Neural crest cell (in vitro differentiated cells): ENCODE data around the gene VSX2. TPM values are rescaled to one million over a fixed set of nuclear protein-coding genes. Genes with fewer than 3 reads are reported as not detected.

Experiments
- DNase-seq: peaks from one replicate; pipeline ENCODE4 v3.0.0; 2021; ENCODE audit warnings: low read depth, mixed read lengths, low spot score
- H3K27ac Mint-ChIP-seq: one replicate; pipeline ENCODE4 v1.8.0; 2021; ENCODE audit warnings: mild to moderate bottlenecking, mixed read lengths; ENCODE audit not compliant: unreplicated experiment
- H3K27me3 Mint-ChIP-seq: 2 replicates; pipeline ENCODE4 v1.8.0; 2021; ENCODE audit warnings: low read depth, mild to moderate bottlenecking, mixed read lengths
- H3K36me3 Mint-ChIP-seq: 2 replicates; pipeline ENCODE4 v1.8.0; 2021; ENCODE audit warnings: low read depth, mild to moderate bottlenecking, mixed read lengths
- H3K4me1 Mint-ChIP-seq: 2 replicates; pipeline ENCODE4 v1.8.0; 2021; ENCODE audit warnings: mixed read lengths
- H3K4me3 Mint-ChIP-seq: one replicate; pipeline ENCODE4 v1.8.0; 2021; ENCODE audit warnings: mild to moderate bottlenecking, mixed read lengths
- H3K9me3 Mint-ChIP-seq: 2 replicates; pipeline ENCODE4 v1.8.0; 2021; ENCODE audit warnings: mixed read lengths
- total RNA-seq: library from RNA; stranded (reverse); gene quantifications from 2 replicates; pipeline ENCODE4 v1.2.1, GENCODE V29; 2021
- TF ChIP-seq, protein P1 (sequence below): fragments of 200-600 bp; sonication (generic); conservative IDR thresholded peaks from 2 replicates; pipeline ENCODE4 v1.5.0; 2021; ENCODE audit warnings: antibody characterized with exemption, mild to moderate bottlenecking

VSX2 gene
- total RNA-seq, 1 donor from 2014 or later, result 0.89 TPM

DNA sequence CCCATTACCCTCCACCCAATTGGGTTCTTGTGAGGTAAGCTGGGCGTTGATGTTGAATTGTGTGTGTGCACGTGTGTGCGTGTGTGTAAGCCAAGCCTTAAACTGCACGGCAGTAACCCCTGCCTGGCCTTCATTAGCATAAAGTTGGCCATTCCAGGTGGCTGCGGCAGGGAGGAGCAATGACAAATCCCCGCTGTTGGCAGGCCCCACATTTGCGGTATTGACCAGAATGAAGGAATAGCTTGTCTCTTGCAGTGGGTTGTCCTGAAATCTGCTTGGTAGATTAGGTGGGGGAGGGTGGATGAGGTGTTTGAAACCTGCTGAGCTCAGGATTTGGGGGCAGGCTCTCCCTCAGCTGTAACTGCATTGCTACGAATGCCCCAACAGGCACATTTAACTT is 7.3 kb downstream of the VSX2 start:
- Mint-ChIP-seq H3K4me3 (no peak overlapping the region), H3K27ac (no peak overlapping the region), H3K4me1 (peaks cover 10% of the 10 kb centered on the region), H3K27me3 (peaks cover 70% of the 10 kb centered on the region), H3K36me3 (no peaks in the 10 kb centered on the region), H3K9me3 (no peaks in the 10 kb centered on the region)
- TF ChIP-seq, protein P1, sequence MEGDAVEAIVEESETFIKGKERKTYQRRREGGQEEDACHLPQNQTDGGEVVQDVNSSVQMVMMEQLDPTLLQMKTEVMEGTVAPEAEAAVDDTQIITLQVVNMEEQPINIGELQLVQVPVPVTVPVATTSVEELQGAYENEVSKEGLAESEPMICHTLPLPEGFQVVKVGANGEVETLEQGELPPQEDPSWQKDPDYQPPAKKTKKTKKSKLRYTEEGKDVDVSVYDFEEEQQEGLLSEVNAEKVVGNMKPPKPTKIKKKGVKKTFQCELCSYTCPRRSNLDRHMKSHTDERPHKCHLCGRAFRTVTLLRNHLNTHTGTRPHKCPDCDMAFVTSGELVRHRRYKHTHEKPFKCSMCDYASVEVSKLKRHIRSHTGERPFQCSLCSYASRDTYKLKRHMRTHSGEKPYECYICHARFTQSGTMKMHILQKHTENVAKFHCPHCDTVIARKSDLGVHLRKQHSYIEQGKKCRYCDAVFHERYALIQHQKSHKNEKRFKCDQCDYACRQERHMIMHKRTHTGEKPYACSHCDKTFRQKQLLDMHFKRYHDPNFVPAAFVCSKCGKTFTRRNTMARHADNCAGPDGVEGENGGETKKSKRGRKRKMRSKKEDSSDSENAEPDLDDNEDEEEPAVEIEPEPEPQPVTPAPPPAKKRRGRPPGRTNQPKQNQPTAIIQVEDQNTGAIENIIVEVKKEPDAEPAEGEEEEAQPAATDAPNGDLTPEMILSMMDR, result no peak
- DNase-seq, result no peak

DNA sequence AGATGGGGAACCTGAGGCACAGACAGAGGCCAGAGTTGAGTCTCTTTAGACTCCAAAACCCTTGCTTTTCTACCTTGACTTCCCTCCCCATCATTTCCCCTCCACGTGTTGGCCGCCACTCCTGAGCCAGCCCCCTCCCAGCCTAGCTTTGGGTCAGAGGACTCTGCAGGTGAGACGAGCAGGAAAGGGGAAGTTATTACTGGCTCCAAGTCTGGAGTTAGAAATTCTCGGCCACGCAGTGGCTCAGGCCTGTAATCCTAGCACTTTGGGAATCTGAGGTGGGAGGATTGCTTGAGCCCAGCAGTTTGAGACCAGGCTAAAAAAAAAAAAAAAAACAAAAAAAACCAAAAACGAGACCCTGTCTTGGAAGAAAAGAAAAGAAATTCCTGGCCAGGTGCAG is 8.8 kb downstream of the VSX2 start:
- Mint-ChIP-seq H3K4me1 (peaks cover 6% of the 10 kb centered on the region), H3K36me3 (no peaks in the 10 kb centered on the region), H3K27ac (no peak overlapping the region), H3K27me3 (peaks cover 62% of the 10 kb centered on the region), H3K4me3 (no peak overlapping the region), H3K9me3 (no peaks in the 10 kb centered on the region)
- TF ChIP-seq, protein P1, result no peak
- DNase-seq, result no peak

DNA sequence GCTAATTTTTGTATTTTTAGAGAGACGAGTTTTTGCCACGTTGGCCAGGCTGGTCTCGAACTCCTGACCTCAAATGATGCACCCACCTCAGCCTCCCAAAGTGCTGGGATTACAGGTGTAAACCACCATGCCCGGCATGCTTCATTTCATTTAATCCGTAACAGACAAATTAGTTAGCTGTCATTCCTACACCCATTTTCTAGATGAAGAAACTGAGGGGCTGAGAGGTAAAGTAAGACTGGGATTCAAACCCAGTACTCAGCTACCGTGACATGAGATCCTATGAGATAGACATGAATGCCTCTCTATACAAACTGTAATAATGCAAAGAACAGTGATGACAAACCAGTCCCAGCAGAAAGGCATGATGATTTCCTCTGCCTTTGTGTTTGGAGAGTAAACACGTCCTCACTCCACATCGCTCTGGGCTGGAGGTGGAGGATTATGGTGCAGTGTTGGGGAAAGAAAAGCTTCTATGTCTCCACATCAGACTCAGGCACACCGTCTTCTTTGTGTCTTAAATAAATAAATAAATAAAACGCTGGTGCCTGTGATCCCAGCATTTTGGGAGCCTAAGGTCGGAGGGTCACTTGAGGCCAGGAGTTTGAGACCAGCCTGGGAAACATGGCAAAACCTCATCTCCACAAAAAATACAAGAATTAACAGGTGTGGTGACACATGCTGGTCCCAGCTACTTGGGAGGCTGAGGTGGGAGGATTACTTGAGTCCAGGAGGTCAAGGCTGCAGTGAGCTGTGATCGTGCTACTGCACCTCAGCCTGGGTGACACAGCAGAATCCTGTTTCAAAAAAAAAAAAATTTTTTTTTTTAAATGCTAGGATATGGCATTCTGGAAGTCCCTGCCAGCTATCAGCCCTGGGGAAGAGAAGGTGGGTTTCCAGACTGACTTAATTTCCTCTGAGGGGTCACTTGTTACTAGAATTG is 10.5 kb downstream of the VSX2 start:
- H3K27ac Mint-ChIP-seq, result no peak overlapping the region
- DNase-seq, result no peak
- H3K4me1 Mint-ChIP-seq, result peaks cover 6% of the 10 kb centered on the region
- TF ChIP-seq, protein P1, result no peak
- no peaks in the 10 kb centered on the region for H3K36me3 Mint-ChIP-seq
- peaks cover 60% of the 10 kb centered on the region for H3K27me3 Mint-ChIP-seq
- H3K9me3 Mint-ChIP-seq, result no peaks in the 10 kb centered on the region
- no peak overlapping the region for H3K4me3 Mint-ChIP-seq

DNA sequence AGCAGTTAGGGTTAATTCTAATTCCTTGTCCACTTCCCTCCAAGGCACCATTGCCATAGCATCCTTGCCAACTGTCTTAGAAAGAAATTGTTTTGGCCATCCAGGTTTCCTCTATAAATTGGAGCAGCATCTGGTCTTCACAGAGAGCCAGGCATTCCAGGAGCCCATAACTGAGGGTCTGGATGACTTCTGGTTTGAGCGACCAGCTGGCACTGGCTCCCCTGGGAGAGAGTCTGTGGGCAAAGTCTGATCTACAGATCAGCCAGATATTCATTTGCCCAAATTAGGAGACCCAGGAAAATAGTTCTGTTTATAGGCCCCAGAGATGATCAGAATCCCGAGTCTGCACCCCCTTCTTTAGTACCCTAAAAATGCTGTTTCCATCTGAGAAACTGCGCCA is 16.0 kb downstream of the VSX2 start:
- peak overlapping the region; percentile 45 for H3K4me3 Mint-ChIP-seq
- H3K27me3 Mint-ChIP-seq, result peaks cover 61% of the 10 kb centered on the region
- H3K27ac Mint-ChIP-seq, result no peak overlapping the region
- H3K36me3 Mint-ChIP-seq, result no peaks in the 10 kb centered on the region
- no peak for DNase-seq
- H3K9me3 Mint-ChIP-seq, result no peaks in the 10 kb centered on the region
- peaks cover 6% of the 10 kb centered on the region for H3K4me1 Mint-ChIP-seq
- TF ChIP-seq, protein P1, result no peak

DNA sequence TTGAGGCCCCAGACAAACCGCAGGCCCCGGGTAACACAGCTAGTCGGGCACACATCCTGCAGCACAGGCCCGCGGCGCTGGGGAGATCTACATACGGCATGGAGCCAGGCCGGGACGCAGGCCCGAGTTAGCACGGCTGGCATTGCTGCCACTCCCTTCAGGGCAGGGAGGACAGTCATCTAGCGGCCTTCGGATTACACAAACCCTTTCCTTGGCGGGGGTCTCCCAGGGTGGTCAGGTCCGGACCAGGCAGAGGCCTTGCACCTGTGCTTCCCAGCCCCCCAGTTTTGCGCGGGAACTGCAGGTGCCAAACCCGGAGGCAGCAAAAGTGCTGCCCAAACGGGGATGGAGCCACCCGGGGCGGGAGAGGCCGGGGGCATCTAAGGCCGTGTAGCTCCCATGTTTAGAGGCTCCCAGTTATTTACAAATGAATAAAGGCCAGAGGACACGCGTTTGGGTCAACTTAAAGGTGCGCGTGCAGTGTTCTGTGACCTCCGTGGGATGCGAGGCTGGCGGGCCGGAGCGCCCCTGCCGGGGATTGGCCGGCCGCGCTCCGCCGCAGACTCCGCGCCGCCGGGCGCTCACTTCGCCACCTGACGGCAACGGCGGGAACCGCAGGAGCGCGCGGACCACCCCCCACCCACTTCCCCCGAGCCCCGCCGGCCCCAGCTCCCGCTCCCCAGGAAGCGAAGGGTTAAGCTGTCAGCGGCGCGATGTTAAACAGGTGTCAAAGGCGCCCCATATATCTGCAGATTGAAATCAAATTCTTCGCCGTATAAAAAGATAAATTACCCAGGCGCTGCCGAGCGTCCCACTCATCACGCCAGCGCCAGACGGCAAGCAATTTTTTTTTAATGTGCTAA is 18.1 kb downstream of the VSX2 start:
- H3K9me3 Mint-ChIP-seq, result no peaks in the 10 kb centered on the region
- no peak overlapping the region for H3K27ac Mint-ChIP-seq
- H3K27me3 Mint-ChIP-seq, result peaks cover 62% of the 10 kb centered on the region
- TF ChIP-seq, protein P1, result peak; percentile 91
- H3K36me3 Mint-ChIP-seq, result no peaks in the 10 kb centered on the region
- no peaks in the 10 kb centered on the region for H3K4me1 Mint-ChIP-seq
- peak overlapping the region; percentile 91 for H3K4me3 Mint-ChIP-seq
- DNase-seq, result peak; percentile 61
